NOMO-1 (cell line): ENCODE measurements around the gene WNT6.
A peak's percentile ranks its signal among the peaks of the same experiment; 100 is the strongest.

Experiments
- DNase-seq, 2 experiments: peaks; one replicate each; lab custom pipeline; 2025; ENCODE audit not compliant: unreplicated experiment in 2 of 2; lab: John Stamatoyannopoulos, UW

The WNT6 gene

GRCh38 chr2:218890369-218890768 is 30.8 kb downstream of the WNT6 start:
- DNase-seq, result no peak

GRCh38 chr2:218891275-218892135 is 31.9 kb downstream of the WNT6 start:
- DNase-seq, result no peak

- peak; percentile 63 to 83 for DNase-seq
Measured at GRCh38 chr2:218892693-218893348, 33.2 kb downstream of the WNT6 start.

- no peak for DNase-seq
Measured at GRCh38 chr2:218893349-218894150, 33.9 kb downstream of the WNT6 start.

- no peak for DNase-seq
Measured at GRCh38 chr2:218894151-218894879, 34.7 kb downstream of the WNT6 start.

- no peak for DNase-seq
Measured at GRCh38 chr2:218894880-218895157, 35.2 kb downstream of the WNT6 start.

GRCh38 chr2:218895326-218895725 is 35.7 kb downstream of the WNT6 start:
- DNase-seq, result no peak

GRCh38 chr2:218895759-218896500 is 36.3 kb downstream of the WNT6 start:
- no peak for DNase-seq

GRCh38 chr2:218896501-218897393 is 37.1 kb downstream of the WNT6 start:
- peak in 1 of 2 experiments; percentile 16 for DNase-seq

- no peak for DNase-seq
Measured at GRCh38 chr2:218897394-218898108, 37.9 kb downstream of the WNT6 start.

GRCh38 chr2:218898109-218898878 is 38.7 kb downstream of the WNT6 start:
- peak; percentile 53 to 55 for DNase-seq

GRCh38 chr2:218899147-218899546 is 39.5 kb downstream of the WNT6 start:
- DNase-seq, result no peak

- no peak for DNase-seq
Measured at GRCh38 chr2:218902427-218902826, 42.8 kb downstream of the WNT6 start.

GRCh38 chr2:218904176-218904575 is 44.6 kb downstream of the WNT6 start:
- no peak for DNase-seq

- DNase-seq, result peak; percentile 92 to 95
Measured at GRCh38 chr2:218908721-218909619, 49.4 kb downstream of the WNT6 start.

GRCh38 chr2:218910741-218911140 is 51.1 kb downstream of the WNT6 start:
- DNase-seq, result no peak

GRCh38 chr2:218920504-218920903 is 60.9 kb downstream of the WNT6 start:
- DNase-seq, result no peak
